HepG2 (cell line): Measurements from ENCODE around the gene TECPR1. TPM values are rescaled to one million over a fixed set of nuclear protein-coding genes. Genes with fewer than 3 reads are reported as not detected.

Source experiments
- ATRX ChIP-seq: sonication (generic); formaldehyde crosslinking; IDR thresholded peaks from 2 replicates; pipeline ENCODE4 v1.4.0; 2020; ENCODE audit warnings: missing genetic modification reagents, borderline replicate concordance
- HOXA9 ChIP-seq: sonication (generic); formaldehyde crosslinking; IDR thresholded peaks from 2 replicates; pipeline ENCODE4 v1.8.1; 2022; ENCODE audit warnings: missing genetic modification reagents, mild to moderate bottlenecking, moderate library complexity, borderline replicate concordance
- LCORL ChIP-seq, 2 experiments: fragments of 450-650 bp in 1 of 2; sonication (generic) in 1 of 2; formaldehyde crosslinking in 1 of 2; IDR thresholded peaks; 2 replicates each; pipeline versions ENCODE4 v1.5.0 to v1.6.1; 2017 to 2020; ENCODE audit warnings: antibody characterized with exemption in 1 of 2, missing genetic modification reagents in 1 of 2
- PHF20 ChIP-seq: sonication (generic); formaldehyde crosslinking; IDR thresholded peaks from 2 replicates; pipeline ENCODE4 v1.5.0; 2020; ENCODE audit warnings: mild to moderate bottlenecking, missing genetic modification reagents
- POGZ ChIP-seq: sonication (generic); formaldehyde crosslinking; IDR thresholded peaks from 2 replicates; pipeline ENCODE4 v1.4.0; 2020; ENCODE audit warnings: mild to moderate bottlenecking, missing genetic modification reagents
- POLR2A ChIP-seq, 2 experiments: IDR thresholded peaks; 2 replicates each; pipeline ENCODE4 v1.6.1; 2011; ENCODE audit warnings: low read depth in 2 of 2, low read length in 2 of 2, mild to moderate bottlenecking in 1 of 2, moderate library complexity in 1 of 2; ENCODE audit not compliant: insufficient read depth in 1 of 2
- PRDM15 ChIP-seq: sonication (generic); formaldehyde crosslinking; IDR thresholded peaks from 2 replicates; pipeline ENCODE4 v1.4.0; 2020; ENCODE audit warnings: missing genetic modification reagents
- REXO4 ChIP-seq: sonication (generic); formaldehyde crosslinking; IDR thresholded peaks from 2 replicates; pipeline ENCODE4 v1.8.0; 2022; ENCODE audit warnings: missing genetic modification reagents, mild to moderate bottlenecking, borderline replicate concordance
- SP2 ChIP-seq: sonication (generic); formaldehyde crosslinking; IDR thresholded peaks from 2 replicates; pipeline ENCODE4 v1.5.1; 2020; ENCODE audit warnings: mild to moderate bottlenecking, missing genetic modification reagents
- TBX3 ChIP-seq: fragments of 450-650 bp; IDR thresholded peaks from 2 replicates; pipeline ENCODE4 v1.6.1; 2017; ENCODE audit warnings: antibody characterized with exemption, mild to moderate bottlenecking, inconsistent platforms, borderline replicate concordance
- ZNF124 ChIP-seq: sonication (generic); formaldehyde crosslinking; IDR thresholded peaks from 2 replicates; pipeline ENCODE4 v1.4.0; 2020; ENCODE audit warnings: missing genetic modification reagents
- ZNF616 ChIP-seq: sonication (generic); formaldehyde crosslinking; IDR thresholded peaks from 2 replicates; pipeline ENCODE4 v1.5.0; 2020; ENCODE audit warnings: low read depth, mild to moderate bottlenecking, missing genetic modification reagents
- ZNF75D ChIP-seq: sonication (generic); formaldehyde crosslinking; IDR thresholded peaks from 2 replicates; pipeline ENCODE4 v1.8.1; 2023; ENCODE audit warnings: missing genetic modification reagents, mild to moderate bottlenecking, borderline replicate concordance
- ZNF790 ChIP-seq: sonication (generic); formaldehyde crosslinking; IDR thresholded peaks from 2 replicates; pipeline ENCODE4 v1.8.0; 2022; ENCODE audit warnings: missing genetic modification reagents, mild to moderate bottlenecking, borderline replicate concordance
- ZSCAN31 ChIP-seq: sonication (generic); formaldehyde crosslinking; IDR thresholded peaks from 2 replicates; pipeline ENCODE4 v1.5.0; 2020; ENCODE audit warnings: low read depth, mild to moderate bottlenecking, missing genetic modification reagents
- polyA plus RNA-seq, 8 experiments: library from polyadenylated mRNA; depleted of rRNA in 3 of 8; stranded (reverse) in 7 of 8; unstranded in 1 of 8; fragments of >200 nt; fragmentation: Illumina TruSeq in 4 of 8; extraction: Trizol in 4 of 8; gene quantifications; 2 replicates each; pipeline versions ENCODE4 v1.2.1 to v1.2.3, GENCODE V29; 2011 to 2016; ENCODE audit warnings: low read depth in 4 of 8, missing spikeins in 1 of 8, mixed read lengths in 1 of 8; ENCODE audit not compliant: insufficient read depth in 1 of 8
- total RNA-seq, 5 experiments: library from RNA; depleted of rRNA; stranded (reverse); fragments of >200 nt; fragmentation: Illumina TruSeq; extraction: Trizol; gene quantifications; 2 replicates each; pipeline ENCODE4 v1.2.3, GENCODE V29; 2016; ENCODE audit warnings: low read depth in 1 of 5
- TF ChIP-seq, protein P1 (sequence below): IDR thresholded peaks from 2 replicates; pipeline ENCODE4 v1.6.1; 2016; ENCODE audit warnings: missing biosample characterization, missing genetic modification reagents, low read depth
- TF ChIP-seq, protein P2 (sequence below): sonication (generic); formaldehyde crosslinking; IDR thresholded peaks from 2 replicates; pipeline ENCODE4 v1.4.0; 2020; ENCODE audit warnings: missing genetic modification reagents
- TF ChIP-seq, protein P3 (sequence below): sonication (generic); formaldehyde crosslinking; IDR thresholded peaks from 2 replicates; pipeline ENCODE4 v1.4.0; 2020; ENCODE audit warnings: missing genetic modification reagents, borderline replicate concordance

TECPR1 gene
- total and polyA plus RNA-seq, 2 of the 13 experiments (the other 11 are each of a cell fraction or from before 2014, with no cell fraction given): 2.3 to 6.3 TPM

- TF ChIP-seq ZNF75D (CRISPR knock-in tag) (no peak), POLR2A (IDR thresholded peaks at IDR 0.05; ENCODE audit: insufficient read depth in 1 of 2, low read depth in 2 of 2, low read length in 2 of 2) (peak in 1 of 2 experiments; percentile 81; a peak in 3 of 4 replicates), ZSCAN31 (peak; percentile 77), ZNF616 (CRISPR knock-in tag) (0 out of 2 replicates have a peak, but pooled peaks have one; percentile 72), PRDM15 (CRISPR knock-in tag) (peak; percentile 65), LCORL (IDR thresholded peaks at IDR 0.05) (no peak), LCORL (CRISPR knock-in tag; IDR thresholded peaks at IDR 0.05) (peak; percentile 73; the same call in 1 of the 2 replicates), PHF20 (CRISPR knock-in tag) (peak; percentile 93), ZNF790 (CRISPR knock-in tag) (no peak), SP2 (CRISPR knock-in tag) (peak; percentile 99), ATRX (CRISPR knock-in tag) (no peak), REXO4 (no peak), ZNF124 (no peak), HOXA9 (CRISPR knock-in tag) (no peak), POGZ (CRISPR knock-in tag) (peak; percentile 88), TBX3 (no peak)
- TF ChIP-seq, protein P1, sequence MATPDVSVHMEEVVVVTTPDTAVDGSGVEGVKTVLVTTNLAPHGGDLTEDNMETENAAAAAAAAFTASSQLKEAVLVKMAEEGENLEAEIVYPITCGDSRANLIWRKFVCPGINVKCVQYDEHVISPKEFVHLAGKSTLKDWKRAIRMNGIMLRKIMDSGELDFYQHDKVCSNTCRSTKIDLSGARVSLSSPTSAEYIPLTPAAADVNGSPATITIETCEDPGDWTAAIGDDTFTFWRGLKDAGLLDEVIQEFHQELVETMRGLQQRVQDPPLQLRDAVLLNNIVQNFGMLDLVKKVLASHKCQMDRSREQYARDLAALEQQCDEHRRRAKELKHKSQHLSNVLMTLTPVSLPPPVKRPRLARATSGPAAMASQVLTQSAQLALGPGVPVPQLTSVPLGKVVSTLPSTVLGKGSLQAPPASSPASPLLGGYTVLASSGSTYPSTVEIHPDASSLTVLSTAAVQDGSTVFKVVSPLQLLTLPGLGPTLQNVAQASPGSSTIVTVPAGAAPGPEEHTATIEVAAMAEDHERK (CRISPR knock-in tag): peak; percentile 36; the same call in 1 of the 2 replicates
- TF ChIP-seq, protein P2, sequence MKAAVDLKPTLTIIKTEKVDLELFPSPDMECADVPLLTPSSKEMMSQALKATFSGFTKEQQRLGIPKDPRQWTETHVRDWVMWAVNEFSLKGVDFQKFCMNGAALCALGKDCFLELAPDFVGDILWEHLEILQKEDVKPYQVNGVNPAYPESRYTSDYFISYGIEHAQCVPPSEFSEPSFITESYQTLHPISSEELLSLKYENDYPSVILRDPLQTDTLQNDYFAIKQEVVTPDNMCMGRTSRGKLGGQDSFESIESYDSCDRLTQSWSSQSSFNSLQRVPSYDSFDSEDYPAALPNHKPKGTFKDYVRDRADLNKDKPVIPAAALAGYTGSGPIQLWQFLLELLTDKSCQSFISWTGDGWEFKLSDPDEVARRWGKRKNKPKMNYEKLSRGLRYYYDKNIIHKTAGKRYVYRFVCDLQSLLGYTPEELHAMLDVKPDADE (CRISPR knock-in tag): no peak
- TF ChIP-seq, protein P3, sequence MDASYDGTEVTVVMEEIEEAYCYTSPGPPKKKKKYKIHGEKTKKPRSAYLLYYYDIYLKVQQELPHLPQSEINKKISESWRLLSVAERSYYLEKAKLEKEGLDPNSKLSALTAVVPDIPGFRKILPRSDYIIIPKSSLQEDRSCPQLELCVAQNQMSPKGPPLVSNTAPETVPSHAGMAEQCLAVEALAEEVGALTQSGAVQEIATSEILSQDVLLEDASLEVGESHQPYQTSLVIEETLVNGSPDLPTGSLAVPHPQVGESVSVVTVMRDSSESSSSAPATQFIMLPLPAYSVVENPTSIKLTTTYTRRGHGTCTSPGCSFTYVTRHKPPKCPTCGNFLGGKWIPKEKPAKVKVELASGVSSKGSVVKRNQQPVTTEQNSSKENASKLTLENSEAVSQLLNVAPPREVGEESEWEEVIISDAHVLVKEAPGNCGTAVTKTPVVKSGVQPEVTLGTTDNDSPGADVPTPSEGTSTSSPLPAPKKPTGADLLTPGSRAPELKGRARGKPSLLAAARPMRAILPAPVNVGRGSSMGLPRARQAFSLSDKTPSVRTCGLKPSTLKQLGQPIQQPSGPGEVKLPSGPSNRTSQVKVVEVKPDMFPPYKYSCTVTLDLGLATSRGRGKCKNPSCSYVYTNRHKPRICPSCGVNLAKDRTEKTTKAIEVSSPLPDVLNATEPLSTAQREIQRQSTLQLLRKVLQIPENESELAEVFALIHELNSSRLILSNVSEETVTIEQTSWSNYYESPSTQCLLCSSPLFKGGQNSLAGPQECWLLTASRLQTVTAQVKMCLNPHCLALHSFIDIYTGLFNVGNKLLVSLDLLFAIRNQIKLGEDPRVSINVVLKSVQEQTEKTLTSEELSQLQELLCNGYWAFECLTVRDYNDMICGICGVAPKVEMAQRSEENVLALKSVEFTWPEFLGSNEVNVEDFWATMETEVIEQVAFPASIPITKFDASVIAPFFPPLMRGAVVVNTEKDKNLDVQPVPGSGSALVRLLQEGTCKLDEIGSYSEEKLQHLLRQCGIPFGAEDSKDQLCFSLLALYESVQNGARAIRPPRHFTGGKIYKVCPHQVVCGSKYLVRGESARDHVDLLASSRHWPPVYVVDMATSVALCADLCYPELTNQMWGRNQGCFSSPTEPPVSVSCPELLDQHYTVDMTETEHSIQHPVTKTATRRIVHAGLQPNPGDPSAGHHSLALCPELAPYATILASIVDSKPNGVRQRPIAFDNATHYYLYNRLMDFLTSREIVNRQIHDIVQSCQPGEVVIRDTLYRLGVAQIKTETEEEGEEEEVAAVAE (CRISPR knock-in tag): no peak
These were observed at the start of gene TECPR1 (continued) for GRCh38 chr7:98251601-98252424.
